MM.1S (cell line): ENCODE measurements around the gene RHOT2.

Source experiments
- CTCF ChIP-seq: fragments of 300-600 bp; sonication (generic); IDR thresholded peaks from 2 replicates; pipeline ENCODE4 v1.5.1; 2016; ENCODE audit warnings: antibody characterized with exemption, low read length, mixed read lengths
- EZH2 ChIP-seq: fragments of 300-600 bp; sonication (generic); optimal IDR thresholded peaks from 2 replicates; pipeline ENCODE3; 2017; ENCODE audit warnings: low read depth, mild to moderate bottlenecking, antibody characterized with exemption, low read length, mixed read lengths

GRCh38 chr16:671353-672131, 3.6 kb downstream of the RHOT2 start:
- no peak for TF ChIP-seq CTCF
- no peak for TF ChIP-seq EZH2
